Measurements from ENCODE around the gene GMPPA.

Gene GMPPA

DNA sequence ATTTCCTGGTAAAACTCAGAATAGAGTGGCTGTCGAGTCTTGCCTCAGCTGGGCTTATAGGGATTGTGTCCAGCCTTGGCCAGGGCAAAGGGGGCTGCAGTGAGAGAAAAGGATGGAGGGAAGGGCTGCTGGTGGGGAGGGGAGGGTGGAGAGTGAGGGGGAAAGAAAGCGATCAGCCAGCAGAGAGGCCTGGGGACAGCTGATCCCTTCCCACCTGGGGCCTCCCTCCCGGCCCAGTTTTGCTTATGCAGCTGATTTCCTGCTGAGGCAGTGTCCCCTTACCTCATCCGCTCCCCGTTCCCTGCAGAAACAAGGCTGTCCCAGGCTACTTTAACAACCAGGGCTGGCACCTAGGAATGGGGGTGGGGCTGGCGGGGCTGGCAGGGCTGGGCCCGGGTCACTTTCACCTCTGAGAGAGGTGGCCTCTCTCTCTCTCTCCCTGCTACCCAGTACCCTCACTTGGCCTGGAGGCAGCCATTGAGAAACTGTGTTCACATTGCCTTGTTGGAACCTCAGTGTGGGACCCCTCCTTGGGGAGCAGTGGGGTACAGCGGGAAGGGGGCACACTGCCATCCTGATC, 12.2 kb upstream of the GMPPA start:
- no peak for TF ChIP-seq GATA3 (IDR thresholded peaks at IDR 0.05; ENCODE audit: low read depth, low read length)
- TF ChIP-seq GATA2 (IDR thresholded peaks at IDR 0.05; ENCODE audit: low read depth, low read length), result no peak

DNA sequence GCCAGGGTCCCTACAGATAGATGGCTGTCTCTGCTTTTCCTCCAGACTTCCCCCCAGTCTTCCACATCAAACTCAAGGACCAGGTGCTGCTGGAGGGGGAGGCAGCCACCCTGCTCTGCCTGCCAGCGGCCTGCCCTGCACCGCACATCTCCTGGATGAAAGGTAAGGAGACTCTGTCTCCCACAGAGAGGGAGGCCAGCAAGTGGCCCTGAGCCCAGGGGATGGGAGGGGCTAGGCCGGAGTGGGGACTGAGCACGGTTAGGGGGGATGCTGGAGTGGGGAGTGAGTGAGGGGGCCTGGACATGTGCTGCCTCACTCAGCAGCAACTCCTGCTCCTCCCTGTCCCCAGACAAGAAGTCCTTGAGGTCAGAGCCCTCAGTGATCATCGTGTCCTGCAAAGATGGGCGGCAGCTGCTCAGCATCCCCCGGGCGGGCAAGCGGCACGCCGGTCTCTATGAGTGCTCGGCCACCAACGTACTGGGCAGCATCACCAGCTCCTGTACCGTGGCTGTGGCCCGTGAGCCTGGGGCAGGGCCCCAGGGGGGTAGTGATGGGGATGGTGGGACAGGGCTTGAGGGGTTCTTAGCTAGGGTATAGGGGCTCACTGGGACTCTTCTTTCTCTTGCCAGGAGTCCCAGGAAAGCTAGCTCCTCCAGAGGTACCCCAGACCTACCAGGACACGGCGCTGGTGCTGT, 10.4 kb upstream of the GMPPA start:
- TF ChIP-seq GATA3 (IDR thresholded peaks at IDR 0.05; ENCODE audit: low read depth, low read length) (no peak), GATA2 (IDR thresholded peaks at IDR 0.05; ENCODE audit: low read depth, low read length) (no peak)

- TF ChIP-seq GATA2 (IDR thresholded peaks at IDR 0.05; ENCODE audit: low read depth, low read length), result no peak
- no peak for TF ChIP-seq GATA3 (IDR thresholded peaks at IDR 0.05; ENCODE audit: low read depth, low read length)
Measured at GRCh38 chr2:219488844-219489194, 9.9 kb upstream of the GMPPA start.

DNA sequence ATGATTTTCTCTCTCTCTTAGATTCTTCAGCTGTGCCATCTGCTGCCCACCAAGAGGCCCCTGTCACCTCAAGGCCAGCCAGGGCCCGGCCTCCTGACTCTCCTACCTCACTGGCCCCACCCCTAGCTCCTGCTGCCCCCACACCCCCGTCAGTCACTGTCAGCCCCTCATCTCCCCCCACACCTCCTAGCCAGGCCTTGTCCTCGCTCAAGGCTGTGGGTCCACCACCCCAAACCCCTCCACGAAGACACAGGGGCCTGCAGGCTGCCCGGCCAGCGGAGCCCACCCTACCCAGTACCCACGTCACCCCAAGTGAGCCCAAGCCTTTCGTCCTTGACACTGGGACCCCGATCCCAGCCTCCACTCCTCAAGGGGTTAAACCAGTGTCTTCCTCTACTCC, 9.4 kb upstream of the GMPPA start:
- no peak for TF ChIP-seq GATA3 (IDR thresholded peaks at IDR 0.05; ENCODE audit: low read depth, low read length)
- no peak for TF ChIP-seq GATA2 (IDR thresholded peaks at IDR 0.05; ENCODE audit: low read depth, low read length)

GRCh38 chr2:219490186-219490585, 8.5 kb upstream of the GMPPA start:
- TF ChIP-seq GATA2 (IDR thresholded peaks at IDR 0.05; ENCODE audit: low read depth, low read length), result no peak
- TF ChIP-seq GATA3 (IDR thresholded peaks at IDR 0.05; ENCODE audit: low read depth, low read length), result no peak

DNA sequence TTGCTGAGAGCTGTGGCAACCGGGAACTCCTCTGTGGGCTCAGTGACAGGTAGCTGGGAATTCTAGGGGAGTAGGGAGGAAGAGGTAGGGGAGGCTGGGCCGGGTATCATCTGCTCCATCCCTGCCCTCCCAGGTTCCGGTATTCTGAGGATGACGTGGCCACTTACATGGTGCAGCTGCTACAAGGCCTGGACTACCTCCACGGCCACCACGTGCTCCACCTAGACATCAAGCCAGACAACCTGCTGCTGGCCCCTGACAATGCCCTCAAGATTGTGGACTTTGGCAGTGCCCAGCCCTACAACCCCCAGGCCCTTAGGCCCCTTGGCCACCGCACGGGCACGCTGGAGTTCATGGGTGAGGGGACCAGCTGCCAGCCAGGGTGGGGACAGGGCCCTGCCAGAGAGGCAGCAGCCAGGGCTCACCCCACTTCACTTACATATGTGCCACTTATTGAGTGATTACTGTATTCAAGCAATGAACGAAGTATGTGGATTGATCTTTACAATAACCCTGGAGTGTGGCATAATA, 8.0 kb upstream of the GMPPA start:
- TF ChIP-seq GATA3 (IDR thresholded peaks at IDR 0.05; ENCODE audit: low read depth, low read length), result no peak
- TF ChIP-seq GATA2 (IDR thresholded peaks at IDR 0.05; ENCODE audit: low read depth, low read length), result no peak

GRCh38 chr2:219491278-219491963, 7.3 kb upstream of the GMPPA start:
- no peak for TF ChIP-seq GATA2 (IDR thresholded peaks at IDR 0.05; ENCODE audit: low read depth, low read length)
- no peak for TF ChIP-seq GATA3 (IDR thresholded peaks at IDR 0.05; ENCODE audit: low read depth, low read length)

DNA sequence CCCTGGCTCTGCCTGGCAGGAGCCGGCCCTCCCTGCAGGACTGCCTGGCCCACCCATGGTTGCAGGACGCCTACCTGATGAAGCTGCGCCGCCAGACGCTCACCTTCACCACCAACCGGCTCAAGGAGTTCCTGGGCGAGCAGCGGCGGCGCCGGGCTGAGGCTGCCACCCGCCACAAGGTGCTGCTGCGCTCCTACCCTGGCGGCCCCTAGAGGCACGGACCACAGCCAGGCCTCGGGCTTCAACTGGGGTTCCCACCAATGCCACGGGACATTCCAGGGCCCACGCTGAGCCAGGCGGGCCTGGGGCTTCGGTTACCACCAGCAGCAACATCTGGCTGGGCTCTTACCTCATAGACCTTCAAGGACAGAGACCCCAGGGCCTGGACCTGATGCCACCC, 6.1 kb upstream of the GMPPA start:
- no peak for TF ChIP-seq GATA3 (IDR thresholded peaks at IDR 0.05; ENCODE audit: low read depth, low read length)

- no peak for TF ChIP-seq GATA3 (IDR thresholded peaks at IDR 0.05; ENCODE audit: low read depth, low read length)
- no peak for TF ChIP-seq GATA2 (IDR thresholded peaks at IDR 0.05; ENCODE audit: low read depth, low read length)
Measured at GRCh38 chr2:219493086-219493485, 5.6 kb upstream of the GMPPA start.

DNA sequence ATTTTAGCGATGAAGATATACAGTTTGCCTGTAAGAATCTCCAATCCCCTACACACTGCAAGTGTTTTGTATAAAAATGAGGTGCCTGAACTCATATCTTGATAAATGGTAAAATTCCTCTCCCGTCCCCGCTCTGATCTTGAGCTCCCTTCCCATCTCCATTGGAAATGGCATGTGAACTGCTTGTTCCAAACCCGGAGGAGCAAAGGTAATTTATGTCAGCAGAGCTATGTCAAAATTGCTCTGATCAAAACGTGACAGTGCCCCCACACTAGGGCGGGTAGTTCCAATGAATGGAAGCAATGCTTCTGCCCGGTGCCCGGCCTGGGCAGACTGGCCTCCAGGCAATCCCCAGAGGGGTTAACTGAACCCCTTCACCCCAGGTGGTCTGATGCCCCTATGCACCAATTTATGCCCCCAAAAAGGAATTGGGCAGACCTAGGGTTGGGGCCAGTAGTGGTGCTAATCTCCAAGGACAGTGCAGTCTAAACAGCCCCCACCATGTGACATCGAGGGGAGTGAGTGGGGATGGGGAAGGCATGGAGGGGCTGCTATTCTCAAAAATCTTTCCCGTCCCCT, 3.6 kb upstream of the GMPPA start:
- TF ChIP-seq GATA2 (IDR thresholded peaks at IDR 0.05; ENCODE audit: low read depth, low read length) (no peak), GATA3 (IDR thresholded peaks at IDR 0.05; ENCODE audit: low read depth, low read length) (no peak)

DNA sequence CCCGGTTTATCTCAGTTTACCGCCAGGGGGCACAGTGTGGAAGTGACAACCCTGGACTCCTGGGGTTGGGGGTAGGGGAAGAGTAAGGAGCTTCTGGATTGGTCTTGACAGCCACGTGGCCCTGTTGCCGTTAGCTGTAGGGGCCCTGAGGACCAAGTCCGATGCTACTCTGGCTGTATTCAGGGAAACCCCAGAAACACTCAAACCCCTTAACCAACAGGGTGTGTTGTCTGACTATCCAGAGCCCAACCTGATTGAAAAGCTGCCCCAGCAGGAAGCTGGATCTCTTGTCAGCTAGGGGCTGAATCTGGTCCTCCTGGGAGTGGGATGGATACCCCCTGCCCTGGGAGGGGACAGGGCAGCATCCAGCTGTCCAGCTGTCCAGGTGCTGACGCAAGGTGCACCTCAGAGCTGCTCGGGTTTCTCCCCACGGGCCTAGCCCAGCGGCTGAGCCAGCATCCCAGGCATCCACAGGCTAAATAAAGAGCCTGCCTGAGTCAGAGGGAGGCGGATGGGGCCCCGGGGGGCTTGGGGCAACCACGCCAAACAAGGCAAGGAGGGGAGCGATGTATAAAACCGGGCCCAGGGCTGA, 3.1 kb upstream of the GMPPA start:
- TF ChIP-seq GATA2 (IDR thresholded peaks at IDR 0.05; ENCODE audit: low read depth, low read length) (no peak), GATA3 (IDR thresholded peaks at IDR 0.05; ENCODE audit: low read depth, low read length) (no peak)

- TF ChIP-seq GATA2 (IDR thresholded peaks at IDR 0.05; ENCODE audit: low read depth, low read length) (no peak), GATA3 (IDR thresholded peaks at IDR 0.05; ENCODE audit: low read depth, low read length) (no peak)
Measured at GRCh38 chr2:219496247-219496824, 2.4 kb upstream of the GMPPA start.

DNA sequence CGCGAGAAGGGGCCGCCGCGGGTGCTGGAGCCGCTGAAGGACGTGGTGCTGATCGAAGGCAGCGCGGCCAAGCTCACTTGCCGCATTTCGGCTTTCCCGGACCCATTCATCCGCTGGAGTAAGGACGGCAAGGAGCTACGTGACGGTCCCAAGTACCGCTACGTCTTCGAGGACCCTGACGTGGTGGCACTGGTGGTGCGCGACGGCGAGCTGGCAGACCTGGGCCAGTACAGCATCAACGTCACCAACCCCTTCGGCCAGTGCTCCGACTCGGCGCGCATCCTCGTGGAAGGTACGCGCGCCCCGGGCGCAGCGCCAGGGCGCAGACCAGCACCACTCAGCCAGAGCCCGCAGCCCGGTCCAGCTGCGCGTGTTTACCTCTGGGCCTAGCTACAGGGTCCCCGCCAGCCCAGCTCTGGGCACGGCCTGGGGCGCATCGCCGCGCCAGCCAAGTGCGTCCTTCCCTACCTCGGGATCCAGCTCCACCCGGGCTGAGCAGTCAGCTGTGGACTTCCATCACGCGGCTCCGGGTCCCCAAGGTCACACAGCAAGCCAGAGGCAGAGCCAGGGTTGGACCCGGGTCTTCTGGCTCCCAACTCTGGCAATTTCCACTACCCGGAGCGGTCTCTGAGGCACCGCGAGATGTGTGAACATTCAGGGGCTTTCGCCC, 1.7 kb upstream of the GMPPA start:
- TF ChIP-seq GATA3 (IDR thresholded peaks at IDR 0.05; ENCODE audit: low read depth, low read length) (no peak), GATA2 (IDR thresholded peaks at IDR 0.05; ENCODE audit: low read depth, low read length) (no peak)

Measured in SH-SY5Y (cell line).